Activated CD8-positive, alpha-beta T cell treated with anti-CD3 and anti-CD28 coated beads, Interleukin-2, amount 10 ng/mL, durations not matched to agents 7 days and 5 days (primary cell): ENCODE measurements around the gene ADAM22. TPM values are rescaled to one million over a fixed set of nuclear protein-coding genes. Genes with fewer than 3 reads are reported as not detected.

Experiments used
- ATAC-seq: fragments of 150-1000 bp; cut with Tn5 transposase; one replicate; pipeline ENCODE4 v1.10.0; 2021; ENCODE audit warnings: moderate library complexity
- CTCF ChIA-PET: fragments of 350-600 bp; sonication (Branson Sonifier 250); formaldehyde crosslinking; loops from one replicate; lab custom pipeline; 2021; ENCODE audit warnings: antibody characterized with exemption; lab: Charles Lee
- POLR2A ChIA-PET: fragments of 350-600 bp; sonication (Branson Sonifier 250); formaldehyde crosslinking; loops from one replicate; lab custom pipeline; 2021; ENCODE audit warnings: antibody characterized with exemption; lab: Charles Lee
- DNase-seq: peaks from one replicate; pipeline ENCODE4 v3.0.0-alpha.2; 2020
- H3K27ac Mint-ChIP-seq: one replicate; pipeline ENCODE4 v1.8.0; 2021; ENCODE audit warnings: mild to moderate bottlenecking, mixed read lengths
- H3K27me3 Mint-ChIP-seq: one replicate; pipeline ENCODE4 v1.8.0; 2021; ENCODE audit warnings: low read depth, mixed read lengths
- H3K36me3 Mint-ChIP-seq: one replicate; pipeline ENCODE4 v1.8.0; 2021; ENCODE audit warnings: low read depth, mixed read lengths
- H3K4me1 Mint-ChIP-seq: one replicate; pipeline ENCODE4 v1.8.0; 2021; ENCODE audit warnings: low read depth, mixed read lengths
- H3K4me3 Mint-ChIP-seq: one replicate; pipeline ENCODE4 v1.8.0; 2021; ENCODE audit warnings: mild to moderate bottlenecking, mixed read lengths
- H3K9me3 Mint-ChIP-seq: one replicate; pipeline ENCODE4 v1.8.0; 2022; ENCODE audit warnings: mixed read lengths; ENCODE audit not compliant: insufficient read depth
- total RNA-seq, 2 experiments: library from RNA; stranded (reverse); gene quantifications; one replicate each; pipeline ENCODE4 v1.2.3, GENCODE V29; 2021

ADAM22 gene
- total RNA-seq, 2 experiments from 2014 or later, result 2.2 to 3.1 TPM

GRCh38 chr7:88184848-88185304 lies 250.8 kb downstream of the ADAM22 start:
- CTCF ChIA-PET, result no interaction called here
- Mint-ChIP-seq H3K4me1 (no peaks in the 10 kb centered on the region), H3K4me3 (no peak overlapping the region), H3K27me3 (peaks cover 2% of the 10 kb centered on the region), H3K9me3 (no peaks in the 10 kb centered on the region), H3K36me3 (no peaks in the 10 kb centered on the region), H3K27ac (no peak overlapping the region)
- POLR2A ChIA-PET, result no interaction called here
- DNase-seq (no peak), ATAC-seq (no peak)

DNA sequence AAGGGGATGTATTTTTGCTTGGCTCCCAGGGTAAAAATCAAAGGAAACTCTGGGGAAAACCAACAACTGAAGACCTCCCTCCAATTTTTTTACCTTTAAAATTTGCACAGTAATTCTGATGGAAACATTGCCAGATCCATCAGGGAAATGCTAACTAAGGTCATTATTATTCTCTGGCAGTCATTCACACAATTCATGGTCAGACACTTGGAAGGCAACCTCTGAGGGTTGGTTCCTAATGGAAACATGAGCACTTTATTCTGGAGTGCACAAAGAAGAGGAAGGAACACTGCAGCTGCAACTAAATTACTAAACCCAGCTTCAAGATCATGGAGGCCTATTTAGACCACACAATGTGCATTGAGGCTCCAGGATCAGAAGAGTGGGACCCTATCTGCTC lies 251.6 kb downstream of the ADAM22 start:
- Mint-ChIP-seq H3K4me3 (no peak overlapping the region), H3K9me3 (no peaks in the 10 kb centered on the region), H3K27ac (no peak overlapping the region), H3K27me3 (peaks cover 2% of the 10 kb centered on the region), H3K4me1 (no peaks in the 10 kb centered on the region), H3K36me3 (no peaks in the 10 kb centered on the region)
- ATAC-seq, result no peak
- ChIA-PET CTCF (no interaction called here), POLR2A (no interaction called here)
- DNase-seq, result no peak

GRCh38 chr7:88191911-88192310 lies 257.9 kb downstream of the ADAM22 start:
- POLR2A ChIA-PET, result no interaction called here
- Mint-ChIP-seq H3K27me3 (no peaks in the 10 kb centered on the region), H3K4me1 (no peaks in the 10 kb centered on the region), H3K36me3 (no peaks in the 10 kb centered on the region), H3K4me3 (no peak overlapping the region), H3K9me3 (no peaks in the 10 kb centered on the region), H3K27ac (no peak overlapping the region)
- DNase-seq, result no peak
- ATAC-seq, result no peak
- CTCF ChIA-PET, result interaction anchor here (1.2 kb wide), 1 partner anchor 23 kb away, joined by 3 read pairs; no protein-coding TSS in a partner anchor

DNA sequence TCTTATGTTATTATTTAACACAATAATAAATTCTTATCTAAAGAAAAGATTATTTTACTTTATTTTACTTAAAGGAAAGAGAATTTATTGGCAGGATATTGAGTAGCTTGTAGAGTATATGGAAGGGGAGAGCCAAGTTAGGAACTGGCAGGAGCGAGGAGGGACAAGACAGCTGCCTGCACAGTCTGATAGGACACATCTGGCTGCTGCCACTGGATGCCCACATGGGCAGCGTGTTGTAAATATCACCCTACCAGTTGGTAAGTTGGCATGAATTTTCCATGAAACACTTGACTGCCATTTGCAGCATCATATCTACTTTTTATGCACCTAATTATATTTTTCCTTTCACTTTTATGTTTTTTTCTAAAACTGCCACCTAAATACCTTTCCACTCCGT lies 266.2 kb downstream of the ADAM22 start:
- DNase-seq (no peak), ATAC-seq (no peak)
- H3K4me3 Mint-ChIP-seq, result no peak overlapping the region
- H3K27ac Mint-ChIP-seq, result no peak overlapping the region
- peaks cover 4% of the 10 kb centered on the region for H3K4me1 Mint-ChIP-seq
- no peaks in the 10 kb centered on the region for H3K27me3 Mint-ChIP-seq
- H3K9me3 Mint-ChIP-seq, result no peaks in the 10 kb centered on the region
- ChIA-PET CTCF (no interaction called here), POLR2A (no interaction called here)
- H3K36me3 Mint-ChIP-seq, result peaks cover 23% of the 10 kb centered on the region

DNA sequence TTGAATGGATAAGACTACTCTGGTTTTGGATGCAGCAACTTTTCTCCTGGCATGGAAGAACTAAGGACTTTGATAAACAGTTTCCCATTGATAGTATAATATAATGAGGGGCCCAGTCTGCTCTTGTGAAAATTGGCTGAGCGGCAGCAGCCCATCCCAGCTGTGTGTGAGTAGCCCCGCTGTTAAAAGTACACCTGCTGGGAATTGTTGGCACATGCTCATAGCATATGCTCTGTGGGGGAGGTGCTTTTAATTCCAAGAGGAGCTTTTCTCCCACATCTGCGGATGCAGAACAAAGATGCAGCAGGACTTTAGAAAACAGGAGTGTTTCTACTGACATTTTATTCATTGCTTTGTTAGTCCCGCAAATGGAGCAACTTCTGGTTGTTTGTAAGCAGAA lies 266.7 kb downstream of the ADAM22 start:
- CTCF ChIA-PET, result interaction anchor here (1.3 kb wide), 1 partner anchor 31 kb away, joined by 5 read pairs; no protein-coding TSS in a partner anchor
- Mint-ChIP-seq H3K27me3 (no peaks in the 10 kb centered on the region), H3K4me3 (no peak overlapping the region), H3K36me3 (peaks cover 27% of the 10 kb centered on the region), H3K9me3 (no peaks in the 10 kb centered on the region), H3K27ac (no peak overlapping the region), H3K4me1 (peaks cover 4% of the 10 kb centered on the region)
- DNase-seq, result no peak
- POLR2A ChIA-PET, result no interaction called here
- no peak for ATAC-seq

- Mint-ChIP-seq H3K9me3 (no peaks in the 10 kb centered on the region), H3K4me3 (no peak overlapping the region), H3K27ac (no peak overlapping the region), H3K36me3 (peaks cover 31% of the 10 kb centered on the region), H3K27me3 (no peaks in the 10 kb centered on the region), H3K4me1 (peaks cover 6% of the 10 kb centered on the region)
- ATAC-seq (no peak), DNase-seq (no peak)
- CTCF ChIA-PET, result interaction anchor here (1.3 kb wide), 1 partner anchor 32 kb away, joined by 5 read pairs; no protein-coding TSS in a partner anchor
- POLR2A ChIA-PET, result no interaction called here
Measured at GRCh38 chr7:88201305-88201704, 267.3 kb downstream of the ADAM22 start.

- CTCF ChIA-PET, result interaction anchor here (1.2 kb wide), 1 partner anchor 18 kb away, joined by 3 read pairs; no protein-coding TSS in a partner anchor
- no peak for DNase-seq
- H3K27me3 Mint-ChIP-seq, result no peaks in the 10 kb centered on the region
- POLR2A ChIA-PET, result no interaction called here
- peaks cover 6% of the 10 kb centered on the region for H3K4me1 Mint-ChIP-seq
- no peak for ATAC-seq
- no peak overlapping the region for H3K4me3 Mint-ChIP-seq
- H3K36me3 Mint-ChIP-seq, result peaks cover 37% of the 10 kb centered on the region
- H3K27ac Mint-ChIP-seq, result no peak overlapping the region
- H3K9me3 Mint-ChIP-seq, result no peaks in the 10 kb centered on the region
Measured at GRCh38 chr7:88202278-88202677, 268.2 kb downstream of the ADAM22 start.

DNA sequence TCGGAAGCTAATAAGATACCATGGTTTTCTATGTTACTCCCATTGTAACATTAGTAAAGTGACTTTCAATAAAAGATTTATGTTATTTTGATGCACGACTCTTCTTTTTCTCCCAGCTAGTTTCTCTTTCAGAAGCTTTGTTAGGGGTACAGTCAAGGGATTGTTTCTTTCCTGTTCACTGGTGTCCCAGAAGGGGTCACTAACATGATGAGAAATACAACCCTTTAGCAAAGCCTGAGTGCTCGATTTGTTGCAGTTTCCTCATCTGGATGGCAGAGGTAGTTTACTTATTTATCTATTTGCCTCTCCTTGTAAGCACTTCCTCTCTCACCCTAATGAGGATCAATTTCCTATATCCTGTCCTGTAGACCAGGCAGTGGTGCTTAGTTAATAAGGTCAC lies 268.7 kb downstream of the ADAM22 start:
- ChIA-PET CTCF (interaction anchor here (0.7 to 1.2 kb wide), 3 partner anchors 10 to 405 kb away, joined by 3 read pairs; no protein-coding TSS in a partner anchor), POLR2A (no interaction called here)
- no peaks in the 10 kb centered on the region for H3K9me3 Mint-ChIP-seq
- no peak for ATAC-seq
- H3K4me3 Mint-ChIP-seq, result no peak overlapping the region
- no peak overlapping the region for H3K27ac Mint-ChIP-seq
- no peaks in the 10 kb centered on the region for H3K27me3 Mint-ChIP-seq
- peaks cover 42% of the 10 kb centered on the region for H3K36me3 Mint-ChIP-seq
- peaks cover 6% of the 10 kb centered on the region for H3K4me1 Mint-ChIP-seq
- no peak for DNase-seq

- H3K36me3 Mint-ChIP-seq, result peaks cover 44% of the 10 kb centered on the region
- POLR2A ChIA-PET, result no interaction called here
- peaks cover 6% of the 10 kb centered on the region for H3K4me1 Mint-ChIP-seq
- DNase-seq, result no peak
- ATAC-seq, result no peak
- H3K4me3 Mint-ChIP-seq, result no peak overlapping the region
- CTCF ChIA-PET, result interaction anchor here (0.7 to 1.2 kb wide), 2 partner anchors 9 to 406 kb away, joined by 3 read pairs; no protein-coding TSS in a partner anchor
- no peaks in the 10 kb centered on the region for H3K27me3 Mint-ChIP-seq
- no peaks in the 10 kb centered on the region for H3K9me3 Mint-ChIP-seq
- no peak overlapping the region for H3K27ac Mint-ChIP-seq
Measured at GRCh38 chr7:88203401-88203800, 269.4 kb downstream of the ADAM22 start.

DNA sequence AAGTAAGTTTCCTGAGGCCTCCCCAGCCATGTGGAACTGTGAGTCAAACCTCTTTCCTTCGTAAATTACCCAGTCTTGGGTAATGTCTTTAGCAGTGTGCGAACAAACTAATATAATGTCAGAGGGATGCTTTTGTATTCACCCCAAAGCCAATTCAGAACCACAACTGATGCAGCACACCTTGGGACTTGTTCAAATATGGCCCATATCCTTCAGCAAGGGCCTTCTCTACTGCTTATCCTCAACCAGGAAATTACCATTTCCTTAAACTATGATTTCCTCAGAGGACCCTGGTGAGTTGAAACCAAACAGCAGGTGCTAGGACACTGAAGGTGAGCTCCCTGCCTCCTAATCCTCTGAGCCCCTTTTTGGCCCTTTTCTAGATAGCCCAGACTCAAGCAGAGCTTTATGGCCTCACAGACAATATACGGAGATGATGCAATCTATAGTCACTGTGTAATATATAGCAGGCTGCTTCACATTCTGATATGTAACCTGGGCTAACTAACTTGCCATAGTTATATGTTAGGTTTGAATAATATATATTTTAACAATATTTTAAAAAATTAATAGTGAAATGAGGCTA lies 270.6 kb downstream of the ADAM22 start:
- H3K4me3 Mint-ChIP-seq, result no peak overlapping the region
- peaks cover 6% of the 10 kb centered on the region for H3K4me1 Mint-ChIP-seq
- POLR2A ChIA-PET, result no interaction called here
- H3K27me3 Mint-ChIP-seq, result no peaks in the 10 kb centered on the region
- ATAC-seq (no peak), DNase-seq (no peak)
- no peaks in the 10 kb centered on the region for H3K9me3 Mint-ChIP-seq
- no peak overlapping the region for H3K27ac Mint-ChIP-seq
- CTCF ChIA-PET, result interaction anchor here (0.9 kb wide), 2 partner anchors 24 to 35 kb away, joined by 3 read pairs; no protein-coding TSS in a partner anchor
- H3K36me3 Mint-ChIP-seq, result peaks cover 49% of the 10 kb centered on the region

DNA sequence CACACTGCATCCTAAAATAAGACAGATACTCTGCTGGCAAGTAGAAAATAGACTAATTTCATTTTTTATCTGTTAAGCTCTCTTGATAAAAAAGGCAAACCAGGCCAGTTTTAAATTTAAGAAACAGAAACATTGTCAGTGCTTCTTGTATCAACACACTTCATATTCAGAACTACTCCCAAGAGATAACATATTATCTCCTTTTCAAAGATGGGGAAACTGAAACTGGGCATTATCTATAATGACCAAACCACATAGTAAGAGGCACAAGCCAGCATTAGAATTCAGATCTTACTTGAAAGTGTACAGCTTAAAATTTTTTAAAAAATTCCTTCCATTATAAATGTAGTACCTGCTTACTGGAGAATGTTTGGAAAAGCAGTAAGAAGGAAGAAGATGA lies 271.1 kb downstream of the ADAM22 start:
- DNase-seq, result no peak
- Mint-ChIP-seq H3K27me3 (no peaks in the 10 kb centered on the region), H3K27ac (peak overlapping the region; percentile 25), H3K4me3 (no peak overlapping the region), H3K4me1 (peaks cover 6% of the 10 kb centered on the region), H3K36me3 (peaks cover 54% of the 10 kb centered on the region), H3K9me3 (no peaks in the 10 kb centered on the region)
- POLR2A ChIA-PET, result no interaction called here
- ATAC-seq, result no peak
- CTCF ChIA-PET, result interaction anchor here (0.9 kb wide), 2 partner anchors 24 to 36 kb away, joined by 3 read pairs; no protein-coding TSS in a partner anchor

GRCh38 chr7:88206254-88206653 lies 272.2 kb downstream of the ADAM22 start:
- H3K36me3 Mint-ChIP-seq, result peaks cover 57% of the 10 kb centered on the region

More at GRCh38 chr7:88206254-88206653, 272.2 kb downstream of the ADAM22 start:
- H3K27ac Mint-ChIP-seq, result no peak overlapping the region
- no peaks in the 10 kb centered on the region for H3K27me3 Mint-ChIP-seq
- ChIA-PET POLR2A (no interaction called here), CTCF (no interaction called here)
- no peak overlapping the region for H3K4me3 Mint-ChIP-seq
- no peaks in the 10 kb centered on the region for H3K9me3 Mint-ChIP-seq
- ATAC-seq, result no peak
- H3K4me1 Mint-ChIP-seq, result peaks cover 6% of the 10 kb centered on the region
- DNase-seq, result no peak
